ENCODE data around the gene EIF2AK2. TPM values are rescaled to one million over a fixed set of nuclear protein-coding genes. Genes with fewer than 3 reads are reported as not detected.

Gene EIF2AK2
- total and polyA plus RNA-seq, 5 donors from 2014 or later, result 20.5 to 40.9 (median 23.2) TPM

DNA sequence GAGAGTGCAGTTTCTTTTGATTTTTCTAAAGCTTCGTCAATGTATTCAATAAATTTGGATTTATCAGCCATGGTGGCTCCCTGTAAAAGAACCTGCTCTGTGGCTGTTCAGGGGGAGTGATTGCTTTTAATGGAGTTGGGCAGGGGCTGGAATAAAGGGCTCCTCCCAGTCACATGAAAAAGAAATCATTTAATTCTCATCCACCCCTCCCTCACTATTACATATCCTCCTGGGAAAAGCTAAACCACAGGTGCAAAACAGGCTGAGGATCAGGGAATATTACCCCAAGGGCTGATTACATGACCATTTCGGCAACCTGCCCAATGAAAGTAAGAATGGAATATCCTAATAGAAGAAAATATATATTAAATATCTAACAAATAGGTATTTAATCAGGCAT is 31.8 kb upstream of the EIF2AK2 start, which contains the start of gene SULT6B1:
Gene SULT6B1, minus strand, starts transcription at position 101 of the 400 bp plus-strand sequence. Its CDS starts 30 bp downstream, at position 71.
- H3K4me3 Mint-ChIP-seq, result no peak within 1 kb of the TSS
- H3K9me3 Mint-ChIP-seq, result no peaks in the 10 kb centered on the region

DNA sequence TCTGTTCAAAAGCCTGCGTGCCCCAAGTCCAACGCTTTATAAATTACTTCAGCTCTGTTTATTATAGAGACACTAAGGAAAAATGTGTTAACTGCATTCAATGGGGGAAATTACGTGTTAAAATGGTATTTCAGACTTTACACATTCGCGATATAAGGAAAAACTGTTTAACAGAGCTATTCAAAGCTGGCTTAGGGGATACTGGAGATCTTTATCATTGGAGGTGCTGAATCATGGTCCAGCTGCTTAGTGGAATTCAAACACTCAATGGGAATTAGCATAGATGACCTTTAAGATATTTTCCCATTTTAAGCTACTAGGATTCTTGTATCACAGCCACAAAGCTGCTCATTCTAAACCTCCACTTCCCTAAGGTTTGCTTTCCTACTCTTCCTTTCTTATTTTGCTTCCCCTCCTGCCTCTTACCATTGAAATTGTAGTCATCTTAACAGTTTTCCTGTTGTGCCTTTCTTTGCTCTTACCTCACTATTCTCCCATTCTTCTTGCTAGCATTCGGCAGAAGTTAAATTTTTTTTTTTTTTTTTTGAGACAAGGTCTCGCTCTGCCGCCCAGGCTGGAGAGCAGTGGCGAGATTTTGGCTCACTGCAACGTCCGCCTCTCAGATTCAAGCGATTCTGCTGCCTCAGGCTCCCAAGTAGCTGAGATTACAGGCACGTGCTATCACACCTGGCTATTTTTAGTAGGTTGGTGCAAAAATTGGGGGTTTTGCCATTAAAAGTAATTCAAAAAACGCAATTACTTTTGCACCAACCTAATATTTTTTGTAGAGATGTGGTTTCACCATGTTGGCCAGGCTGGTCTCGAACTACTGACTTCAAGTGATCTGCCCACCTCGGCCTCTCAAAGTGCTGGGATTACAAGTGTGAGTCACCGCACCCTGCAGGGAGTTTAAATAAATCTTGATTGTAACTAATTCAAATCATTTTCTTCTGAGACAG is 25.2 kb upstream of the EIF2AK2 start:
- Histone ChIP-seq H3K36me3 (ENCODE audit: control insufficient read depth, insufficient read depth, low read length) (no peaks in the 10 kb centered on the region), H3K4me1 (ENCODE audit: control insufficient read depth, insufficient read depth, low read length, poor library complexity, severe bottlenecking) (no peaks in the 10 kb centered on the region), H3K9me3 (ENCODE audit: control insufficient read depth in 2 of 2, low read length in 2 of 2) (no peaks in the 10 kb centered on the region), H3K4me3 (ENCODE audit: low read depth, low read length) (no peak overlapping the region), H3K27ac (ENCODE audit: insufficient read depth, low read length, poor library complexity, severe bottlenecking) (no peak overlapping the region), H3K27me3 (ENCODE audit: control insufficient read depth, insufficient read depth, low read length) (peaks cover 16% of the 10 kb centered on the region)
- Mint-ChIP-seq H3K27ac (peak overlapping the region in 1 of 3 donors; percentile 45), H3K36me3 (no peaks in the 10 kb centered on the region), H3K9me3 (peaks cover 0 to 4% (median 0%) of the 10 kb centered on the region in 7 donors), H3K4me3 (no peak overlapping the region), H3K27me3 (peaks cover 36% of the 10 kb centered on the region), H3K4me1 (no peaks in the 10 kb centered on the region)
- DNase-seq, result no peak
- no peak for ATAC-seq (ENCODE audit: low read depth in 2 of 2)

More for the DNA sequence above, 31.8 kb upstream of the EIF2AK2 start, which contains the start of gene SULT6B1:
- no peaks in the 10 kb centered on the region for H3K36me3 Mint-ChIP-seq
- Histone ChIP-seq H3K27ac (ENCODE audit: insufficient read depth, low read length, poor library complexity, severe bottlenecking) (no peak within 1 kb of the TSS), H3K9me3 (ENCODE audit: control insufficient read depth in 2 of 2, low read length in 2 of 2) (no peaks in the 10 kb centered on the region), H3K27me3 (ENCODE audit: control insufficient read depth, insufficient read depth, low read length) (peaks cover 13% of the 10 kb centered on the region), H3K4me3 (ENCODE audit: low read depth, low read length) (no peak within 1 kb of the TSS), H3K4me1 (ENCODE audit: control insufficient read depth, insufficient read depth, low read length, poor library complexity, severe bottlenecking) (no peaks in the 10 kb centered on the region), H3K36me3 (ENCODE audit: control insufficient read depth, insufficient read depth, low read length) (no peaks in the 10 kb centered on the region)
- peaks cover 23% of the 10 kb centered on the region for H3K27me3 Mint-ChIP-seq
- DNase-seq (no peak), ATAC-seq (ENCODE audit: low read depth in 2 of 2) (no peak)
- H3K4me1 Mint-ChIP-seq, result no peaks in the 10 kb centered on the region
- no peak within 1 kb of the TSS for H3K27ac Mint-ChIP-seq

DNA sequence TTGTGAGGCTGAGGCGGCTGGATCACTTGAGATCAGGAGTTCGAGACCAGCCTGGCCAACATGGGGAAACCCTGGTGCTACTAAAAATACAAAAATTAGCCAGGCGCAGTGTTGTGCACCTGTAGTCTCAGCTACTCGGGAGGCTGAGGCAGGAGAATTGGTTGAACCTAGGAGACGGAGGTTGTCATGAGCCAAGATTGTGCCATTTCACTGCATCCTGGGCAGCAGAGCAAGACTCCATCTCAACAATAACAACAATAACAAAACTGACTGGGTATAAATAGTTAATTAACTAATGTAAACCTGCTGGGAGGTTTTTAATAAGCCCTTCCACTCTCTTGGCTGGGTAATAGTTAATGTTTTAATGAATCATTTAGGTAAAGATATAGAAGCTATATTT is 23.9 kb upstream of the EIF2AK2 start:
- H3K4me1 ChIP-seq (ENCODE audit: control insufficient read depth, insufficient read depth, low read length, poor library complexity, severe bottlenecking), result no peaks in the 10 kb centered on the region
- DNase-seq, result no peak
- H3K36me3 ChIP-seq (ENCODE audit: control insufficient read depth, insufficient read depth, low read length), result no peaks in the 10 kb centered on the region
- no peak overlapping the region for H3K4me3 ChIP-seq (ENCODE audit: low read depth, low read length)
- no peak overlapping the region for H3K4me3 Mint-ChIP-seq
- peaks cover 0 to 5% (median 0%) of the 10 kb centered on the region in 7 donors for H3K9me3 Mint-ChIP-seq
- no peak overlapping the region for H3K27ac ChIP-seq (ENCODE audit: insufficient read depth, low read length, poor library complexity, severe bottlenecking)
- H3K27me3 Mint-ChIP-seq, result peaks cover 27% of the 10 kb centered on the region
- no peak for ATAC-seq (ENCODE audit: low read depth in 2 of 2)
- no peaks in the 10 kb centered on the region for H3K4me1 Mint-ChIP-seq
- no peaks in the 10 kb centered on the region for H3K36me3 Mint-ChIP-seq
- no peaks in the 10 kb centered on the region for H3K9me3 ChIP-seq (ENCODE audit: control insufficient read depth in 2 of 2, low read length in 2 of 2)
- H3K27ac Mint-ChIP-seq, result no peak overlapping the region
- peaks cover 10% of the 10 kb centered on the region for H3K27me3 ChIP-seq (ENCODE audit: control insufficient read depth, insufficient read depth, low read length)

DNA sequence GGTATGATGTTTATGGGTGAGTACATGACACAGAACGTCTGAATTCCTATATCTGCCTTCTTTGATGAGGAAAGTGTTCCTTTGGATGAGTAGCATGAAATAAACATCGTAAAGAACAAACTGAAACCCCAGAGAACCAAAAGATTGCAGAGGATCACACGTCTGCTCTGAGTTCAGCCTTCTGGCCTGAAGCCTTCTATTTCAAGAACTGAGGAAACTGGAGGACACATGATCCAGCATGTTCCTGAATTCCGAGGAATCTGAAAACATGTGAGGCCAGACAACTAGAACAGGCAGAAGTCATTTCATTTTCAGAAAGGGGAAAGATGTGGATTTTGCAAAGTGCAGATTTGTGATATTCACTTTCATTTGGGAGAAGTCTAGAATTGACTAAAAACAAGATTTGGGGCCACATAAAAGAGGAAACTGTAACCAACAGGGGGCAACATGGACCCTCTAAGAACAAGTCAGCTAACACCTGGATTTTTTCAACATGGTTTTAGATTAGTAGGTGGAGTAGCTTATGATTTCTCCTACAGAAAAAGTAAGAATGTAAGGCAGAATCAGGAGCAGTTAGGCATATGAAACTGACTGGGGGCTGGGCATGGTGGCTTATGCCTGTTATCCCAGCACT is 23.3 kb upstream of the EIF2AK2 start:
- Histone ChIP-seq H3K4me3 (ENCODE audit: low read depth, low read length) (no peak overlapping the region), H3K9me3 (ENCODE audit: control insufficient read depth in 2 of 2, low read length in 2 of 2) (no peaks in the 10 kb centered on the region), H3K27me3 (ENCODE audit: control insufficient read depth, insufficient read depth, low read length) (peaks cover 10% of the 10 kb centered on the region), H3K36me3 (ENCODE audit: control insufficient read depth, insufficient read depth, low read length) (no peaks in the 10 kb centered on the region), H3K4me1 (ENCODE audit: control insufficient read depth, insufficient read depth, low read length, poor library complexity, severe bottlenecking) (no peaks in the 10 kb centered on the region), H3K27ac (ENCODE audit: insufficient read depth, low read length, poor library complexity, severe bottlenecking) (no peak overlapping the region)
- Mint-ChIP-seq H3K4me3 (no peak overlapping the region), H3K27me3 (peaks cover 22% of the 10 kb centered on the region), H3K36me3 (no peaks in the 10 kb centered on the region), H3K4me1 (no peaks in the 10 kb centered on the region), H3K27ac (no peak overlapping the region), H3K9me3 (peaks cover 0 to 5% (median 0%) of the 10 kb centered on the region in 7 donors)
- no peak for DNase-seq
- ATAC-seq (ENCODE audit: low read depth in 2 of 2), result no peak

DNA sequence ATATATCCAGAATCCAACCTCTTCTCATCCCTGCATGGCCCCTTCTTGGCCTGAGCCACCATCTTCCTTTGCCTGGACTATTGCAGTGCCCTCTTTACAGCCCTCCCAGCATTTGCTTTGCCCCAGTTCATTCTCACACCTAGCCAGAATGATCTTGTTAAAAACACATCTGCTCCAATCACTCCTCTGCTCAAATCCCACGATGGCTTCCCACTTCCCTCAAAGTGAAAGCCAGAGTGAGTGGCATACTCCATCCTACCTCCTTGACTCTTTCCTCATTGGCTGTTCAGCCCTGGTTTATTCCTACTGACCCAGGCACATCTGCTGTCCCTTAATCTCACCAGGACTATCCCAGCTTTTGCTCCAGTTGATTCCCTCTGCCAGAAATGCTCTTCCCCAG is 17.0 kb upstream of the EIF2AK2 start:
- Mint-ChIP-seq H3K36me3 (no peaks in the 10 kb centered on the region), H3K27ac (peak overlapping the region in 2 of 3 donors; percentile 29 to 76), H3K9me3 (peaks cover 0 to 2% (median 0%) of the 10 kb centered on the region in 7 donors), H3K4me1 (no peaks in the 10 kb centered on the region), H3K27me3 (peaks cover 4% of the 10 kb centered on the region), H3K4me3 (no peak overlapping the region)
- Histone ChIP-seq H3K27me3 (ENCODE audit: control insufficient read depth, insufficient read depth, low read length) (peaks cover 2% of the 10 kb centered on the region), H3K27ac (ENCODE audit: insufficient read depth, low read length, poor library complexity, severe bottlenecking) (no peak overlapping the region), H3K4me1 (ENCODE audit: control insufficient read depth, insufficient read depth, low read length, poor library complexity, severe bottlenecking) (no peaks in the 10 kb centered on the region), H3K36me3 (ENCODE audit: control insufficient read depth, insufficient read depth, low read length) (no peaks in the 10 kb centered on the region), H3K9me3 (ENCODE audit: control insufficient read depth in 2 of 2, low read length in 2 of 2) (no peaks in the 10 kb centered on the region), H3K4me3 (ENCODE audit: low read depth, low read length) (no peak overlapping the region)
- ATAC-seq (ENCODE audit: low read depth in 2 of 2) (no peak), DNase-seq (no peak)

DNA sequence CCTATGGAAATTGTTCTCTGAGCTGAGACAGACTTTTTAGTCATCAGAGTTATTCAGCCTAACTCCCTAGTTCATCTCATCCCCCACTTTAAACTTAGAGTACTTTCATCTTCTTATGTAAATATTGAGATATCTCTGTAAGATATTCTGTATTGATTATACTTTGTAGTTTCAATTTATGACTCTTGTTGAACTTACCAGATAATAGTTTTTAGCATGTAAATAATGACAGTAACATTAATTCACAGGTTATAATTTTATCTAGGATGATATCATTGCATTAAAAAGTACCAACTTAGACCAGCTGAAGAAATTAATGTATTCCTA is 14.8 kb upstream of the EIF2AK2 start:
- Mint-ChIP-seq H3K9me3 (no peaks in the 10 kb centered on the region), H3K36me3 (no peaks in the 10 kb centered on the region), H3K27ac (no peak overlapping the region), H3K27me3 (peaks cover 4% of the 10 kb centered on the region), H3K4me1 (no peaks in the 10 kb centered on the region), H3K4me3 (no peak overlapping the region)
- ATAC-seq (ENCODE audit: low read depth in 2 of 2), result no peak
- Histone ChIP-seq H3K36me3 (ENCODE audit: control insufficient read depth, insufficient read depth, low read length) (no peaks in the 10 kb centered on the region), H3K4me3 (ENCODE audit: low read depth, low read length) (no peak overlapping the region), H3K27ac (ENCODE audit: insufficient read depth, low read length, poor library complexity, severe bottlenecking) (no peak overlapping the region), H3K9me3 (ENCODE audit: control insufficient read depth in 2 of 2, low read length in 2 of 2) (no peaks in the 10 kb centered on the region), H3K4me1 (ENCODE audit: control insufficient read depth, insufficient read depth, low read length, poor library complexity, severe bottlenecking) (no peaks in the 10 kb centered on the region), H3K27me3 (ENCODE audit: control insufficient read depth, insufficient read depth, low read length) (no peaks in the 10 kb centered on the region)
- no peak for DNase-seq

DNA sequence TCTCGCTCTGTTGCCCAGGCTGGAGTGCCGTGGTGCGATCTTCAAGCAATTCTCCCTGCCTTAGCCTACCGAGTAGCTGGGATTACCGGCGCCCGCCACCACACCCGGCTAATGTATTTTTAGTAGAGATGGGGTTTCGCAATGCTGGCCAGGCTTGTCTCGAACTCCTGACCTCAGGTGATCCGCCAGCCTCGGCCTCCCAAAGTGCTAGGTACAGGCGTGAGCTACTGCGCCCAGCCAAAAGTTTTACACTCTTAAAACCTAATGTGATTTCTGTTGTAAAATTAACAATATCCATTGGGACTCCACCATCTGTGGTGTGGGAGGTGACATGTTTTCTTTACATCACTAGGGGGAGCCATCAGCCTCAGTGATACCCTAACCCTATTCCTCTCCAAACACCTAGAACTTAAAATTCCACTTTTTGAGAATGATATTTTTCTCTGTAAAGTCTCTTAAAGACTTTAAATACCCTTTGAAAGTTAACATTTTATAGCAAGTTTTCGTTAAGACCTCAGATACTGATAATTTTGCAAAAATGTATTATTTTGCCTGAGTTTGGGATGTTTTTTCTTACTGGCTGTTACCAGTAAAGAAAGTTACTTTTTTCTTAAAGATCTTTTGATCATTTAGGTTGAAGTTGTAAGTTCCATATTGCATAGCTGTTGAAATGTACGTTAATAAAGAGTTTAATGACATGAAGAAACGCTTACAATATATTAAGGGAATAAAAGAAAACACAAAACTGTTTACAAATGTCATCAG is 11.6 kb upstream of the EIF2AK2 start:
- Mint-ChIP-seq H3K9me3 (peaks cover 0 to 18% (median 2%) of the 10 kb centered on the region in 7 donors), H3K27me3 (peaks cover 4% of the 10 kb centered on the region), H3K27ac (no peak overlapping the region), H3K4me3 (no peak overlapping the region), H3K4me1 (no peaks in the 10 kb centered on the region), H3K36me3 (peaks cover 4% of the 10 kb centered on the region)
- Histone ChIP-seq H3K27ac (ENCODE audit: insufficient read depth, low read length, poor library complexity, severe bottlenecking) (no peak overlapping the region), H3K4me3 (ENCODE audit: low read depth, low read length) (no peak overlapping the region), H3K4me1 (ENCODE audit: control insufficient read depth, insufficient read depth, low read length, poor library complexity, severe bottlenecking) (no peaks in the 10 kb centered on the region), H3K27me3 (ENCODE audit: control insufficient read depth, insufficient read depth, low read length) (no peaks in the 10 kb centered on the region), H3K36me3 (ENCODE audit: control insufficient read depth, insufficient read depth, low read length) (no peaks in the 10 kb centered on the region), H3K9me3 (ENCODE audit: control insufficient read depth in 2 of 2, low read length in 2 of 2) (peaks cover 11 to 13% of the 10 kb centered on the region in 2 experiments)
- peak in 2 of 3 donors; percentile 33 to 47 for DNase-seq
- peak; percentile 66 to 71 for ATAC-seq (ENCODE audit: low read depth in 2 of 2)

Measured in CD4-positive, CD25-positive, alpha-beta regulatory T cell (primary cell).